Effector memory CD4-positive, alpha-beta T cell (primary cell): ENCODE results near the gene GPD1L.

ENCODE experiments used
- DNase-seq, 3 donors: peaks; one replicate each; pipeline ENCODE4 v3.0.0-alpha.2; 2020
- H3K27ac ChIP-seq: 2 replicates; pipeline ENCODE4 v1.7.0; 2013; ENCODE audit warnings: mild to moderate bottlenecking, low read length, moderate library complexity; ENCODE audit not compliant: insufficient read depth, poor library complexity, severe bottlenecking
- H3K27me3 ChIP-seq: replicated peaks from 2 replicates; pipeline ENCODE4 v1.7.0; 2013; ENCODE audit warnings: mild to moderate bottlenecking, low read length; ENCODE audit not compliant: insufficient read depth, control insufficient read depth, poor library complexity, severe bottlenecking
- H3K36me3 ChIP-seq: 2 replicates; pipeline ENCODE4 v1.7.0; 2013; ENCODE audit warnings: mild to moderate bottlenecking, low read length, moderate library complexity; ENCODE audit not compliant: control insufficient read depth, insufficient read depth
- H3K4me1 ChIP-seq: 2 replicates; pipeline ENCODE4 v1.7.0; 2013; ENCODE audit warnings: low read length, mild to moderate bottlenecking; ENCODE audit not compliant: control insufficient read depth, insufficient read depth, poor library complexity, severe bottlenecking
- H3K4me3 ChIP-seq: 2 replicates; pipeline ENCODE4 v1.7.0; 2013; ENCODE audit warnings: low read length, low read depth, mild to moderate bottlenecking; ENCODE audit not compliant: insufficient read depth, poor library complexity, severe bottlenecking
- H3K9me3 ChIP-seq: 2 replicates; pipeline ENCODE4 v1.7.0; 2013; ENCODE audit warnings: mild to moderate bottlenecking, low read length, moderate library complexity; ENCODE audit not compliant: control insufficient read depth

Gene GPD1L

DNA sequence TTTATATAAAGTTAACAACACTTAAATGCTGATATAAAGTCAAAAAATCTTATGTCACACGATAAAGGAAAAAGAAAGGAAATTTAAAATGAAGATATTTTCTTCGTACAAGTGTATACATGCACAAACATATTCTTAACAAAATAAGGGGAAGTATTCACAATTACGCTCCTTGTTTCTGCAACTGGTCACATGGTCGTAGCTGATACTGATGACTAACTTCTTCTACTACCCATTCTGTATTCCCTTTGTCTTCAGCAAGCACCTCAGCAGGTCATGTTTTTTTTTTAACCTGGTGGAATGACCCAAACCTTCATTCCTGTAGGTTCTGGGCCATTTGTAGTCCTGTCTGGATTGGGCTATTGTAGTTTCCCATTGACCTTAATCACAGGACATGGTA lies 102.0 kb downstream of the GPD1L start:
- Histone ChIP-seq H3K27ac (no peak overlapping the region), H3K27me3 (no peaks in the 10 kb centered on the region), H3K4me3 (no peak overlapping the region), H3K9me3 (no peaks in the 10 kb centered on the region), H3K36me3 (no peaks in the 10 kb centered on the region), H3K4me1 (no peaks in the 10 kb centered on the region)
- DNase-seq = no peak

DNA sequence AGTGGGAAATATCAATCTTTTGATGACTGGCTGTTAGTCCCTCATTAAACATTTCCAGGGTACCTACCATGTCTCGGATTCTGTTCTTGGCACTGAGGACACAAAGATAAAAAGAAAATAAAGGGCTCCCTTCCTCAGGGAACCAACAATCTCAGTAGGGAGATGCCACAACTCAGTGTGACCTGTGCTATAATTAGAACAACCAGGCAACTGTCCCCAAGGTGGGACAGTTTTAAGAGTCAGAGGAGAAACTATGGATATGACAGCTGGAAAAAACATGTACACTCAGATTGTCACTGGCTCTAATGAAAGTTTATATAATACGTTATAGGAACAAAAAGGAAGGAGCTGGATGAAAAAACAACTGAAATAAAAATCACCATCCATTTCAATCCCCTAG lies 108.8 kb downstream of the GPD1L start:
- no peaks in the 10 kb centered on the region for H3K27me3 ChIP-seq
- H3K36me3 ChIP-seq = no peaks in the 10 kb centered on the region
- DNase-seq = no peak
- H3K27ac ChIP-seq = no peak overlapping the region
- H3K4me1 ChIP-seq = no peaks in the 10 kb centered on the region
- H3K4me3 ChIP-seq = no peak overlapping the region
- H3K9me3 ChIP-seq = no peaks in the 10 kb centered on the region

DNA sequence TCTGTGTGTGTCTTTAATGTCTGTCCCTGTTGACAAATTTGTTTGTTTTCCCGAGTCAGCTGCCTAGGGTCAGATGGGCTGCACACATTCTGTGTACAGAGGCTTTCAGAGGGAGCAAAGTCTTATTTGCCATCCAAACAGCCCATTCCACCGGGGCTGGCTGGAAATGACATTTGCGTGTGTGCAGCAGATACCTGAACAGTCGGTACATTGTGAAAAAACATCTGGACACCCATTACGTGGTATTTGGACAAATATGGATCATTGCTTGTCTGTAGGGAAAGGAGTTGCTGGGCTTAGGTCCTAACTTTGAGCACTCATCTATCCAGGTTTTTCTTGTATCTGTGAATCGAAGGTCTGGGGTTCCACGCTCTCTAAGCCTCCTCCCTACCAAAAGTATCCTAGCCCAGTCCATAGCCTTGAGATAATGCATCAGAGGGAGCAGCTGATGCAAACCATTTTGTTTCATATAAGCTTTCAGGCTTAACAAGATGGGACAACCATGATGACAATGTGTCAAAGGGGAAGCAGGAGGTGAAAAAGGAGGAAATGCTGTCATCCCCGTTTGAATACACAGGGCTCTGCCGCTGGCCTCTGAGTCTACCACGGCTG lies 109.9 kb downstream of the GPD1L start:
- no peak overlapping the region for H3K27ac ChIP-seq
- no peaks in the 10 kb centered on the region for H3K27me3 ChIP-seq
- no peak overlapping the region for H3K4me3 ChIP-seq
- H3K4me1 ChIP-seq = no peaks in the 10 kb centered on the region
- H3K9me3 ChIP-seq = no peaks in the 10 kb centered on the region
- no peaks in the 10 kb centered on the region for H3K36me3 ChIP-seq
- DNase-seq = no peak

DNA sequence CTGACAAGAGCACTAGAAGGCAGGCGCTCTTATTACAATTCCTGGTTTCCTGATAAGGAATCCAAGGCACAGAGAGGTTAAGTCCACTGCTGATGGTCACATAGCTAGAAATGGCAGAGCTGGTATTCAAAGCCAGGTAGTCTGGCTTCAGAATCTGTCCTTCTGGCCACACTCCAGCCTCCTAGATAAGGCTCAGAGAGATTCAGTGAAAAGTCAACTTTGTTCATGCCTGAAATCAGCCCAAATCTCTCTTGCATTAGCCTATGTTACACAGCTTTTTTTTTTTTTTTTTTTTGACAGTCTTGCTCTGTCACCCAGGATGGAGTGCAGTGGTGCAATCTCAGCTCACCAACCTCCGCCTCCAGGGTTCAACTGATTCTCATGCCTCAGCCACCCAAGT lies 110.9 kb downstream of the GPD1L start:
- H3K36me3 ChIP-seq = no peaks in the 10 kb centered on the region
- no peak for DNase-seq
- H3K27me3 ChIP-seq = no peaks in the 10 kb centered on the region
- no peaks in the 10 kb centered on the region for H3K4me1 ChIP-seq
- no peaks in the 10 kb centered on the region for H3K9me3 ChIP-seq
- no peak overlapping the region for H3K27ac ChIP-seq
- no peak overlapping the region for H3K4me3 ChIP-seq
